HG02840 (cell line): ENCODE data around the gene PRKCE.

Experiments used
- ATAC-seq: cut with Tn5 transposase; IDR thresholded peaks from one replicate; pipeline ENCODE4 v1.9.1; 2021; ENCODE audit warnings: mild to moderate bottlenecking, moderate library complexity, moderate number of reproducible peaks; ENCODE audit not compliant: unreplicated experiment, low FRiP score

PRKCE gene

GRCh38 chr2:46001741-46002506 lies 350.4 kb downstream of the PRKCE start:
- no peak for ATAC-seq

DNA sequence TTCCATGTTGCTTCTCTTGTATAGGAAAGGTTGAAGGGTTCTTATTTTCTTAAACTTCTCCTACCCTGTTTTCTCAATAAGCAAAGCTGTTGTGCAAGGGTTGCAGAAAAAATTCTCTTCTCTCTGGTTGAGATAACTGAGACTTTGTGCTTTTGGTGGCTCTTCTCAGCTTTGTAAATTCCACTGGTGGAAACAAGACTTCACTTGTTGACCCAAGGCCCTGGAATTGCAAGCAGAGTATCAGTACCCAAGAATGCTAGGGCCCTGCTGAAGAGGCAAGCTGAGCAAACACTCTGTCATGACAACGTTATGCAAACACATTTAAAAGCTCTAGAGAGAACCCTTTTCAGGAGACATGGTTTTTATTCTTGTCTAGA lies 351.0 kb downstream of the PRKCE start:
- ATAC-seq = no peak

DNA sequence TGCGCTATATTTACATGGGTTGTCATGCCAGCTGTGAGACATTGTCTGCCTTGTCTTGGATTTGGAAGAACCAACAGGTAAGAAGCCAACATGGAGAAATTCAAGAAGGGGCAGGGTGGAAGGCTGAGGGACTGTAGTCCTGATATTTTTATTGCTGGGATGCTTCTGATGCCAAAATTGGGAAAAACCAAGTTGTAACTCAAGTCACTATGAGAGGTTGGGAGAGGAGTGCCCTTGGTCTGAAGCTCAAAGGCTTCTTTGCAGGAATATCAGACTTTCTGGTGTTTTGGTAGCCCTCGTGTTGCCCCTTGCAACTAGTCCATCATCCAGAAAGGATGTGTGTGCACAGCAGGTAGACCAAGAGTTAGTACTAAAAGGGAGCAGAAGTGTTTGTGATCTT lies 351.5 kb downstream of the PRKCE start:
- no peak for ATAC-seq

DNA sequence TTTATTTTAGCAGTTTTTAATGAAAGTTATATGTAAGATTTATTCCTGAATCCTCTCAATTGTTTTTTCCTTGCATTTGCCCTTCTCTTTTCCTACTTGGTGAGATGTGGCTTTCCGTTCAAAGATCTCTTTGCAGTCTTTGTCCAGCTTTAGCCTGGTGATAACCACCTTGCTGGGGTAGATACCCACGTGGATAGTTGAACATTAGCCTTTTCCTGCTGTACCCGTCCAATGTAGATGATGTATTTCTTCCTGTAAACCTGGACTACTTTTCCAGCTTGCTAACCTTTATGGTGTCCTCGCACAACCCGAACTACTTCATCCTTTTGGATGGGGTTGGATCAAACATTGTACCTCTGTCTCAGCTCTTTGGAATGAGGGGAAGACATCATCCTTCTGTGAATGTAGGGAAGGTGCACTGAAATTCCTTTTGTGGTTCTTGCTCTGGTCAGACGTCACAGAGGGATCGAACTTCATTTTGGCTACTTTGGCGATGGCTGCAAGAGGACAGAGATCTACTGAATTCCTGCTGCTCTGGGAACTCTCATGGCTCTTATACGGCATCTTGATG lies 352.5 kb downstream of the PRKCE start:
- ATAC-seq = no peak

DNA sequence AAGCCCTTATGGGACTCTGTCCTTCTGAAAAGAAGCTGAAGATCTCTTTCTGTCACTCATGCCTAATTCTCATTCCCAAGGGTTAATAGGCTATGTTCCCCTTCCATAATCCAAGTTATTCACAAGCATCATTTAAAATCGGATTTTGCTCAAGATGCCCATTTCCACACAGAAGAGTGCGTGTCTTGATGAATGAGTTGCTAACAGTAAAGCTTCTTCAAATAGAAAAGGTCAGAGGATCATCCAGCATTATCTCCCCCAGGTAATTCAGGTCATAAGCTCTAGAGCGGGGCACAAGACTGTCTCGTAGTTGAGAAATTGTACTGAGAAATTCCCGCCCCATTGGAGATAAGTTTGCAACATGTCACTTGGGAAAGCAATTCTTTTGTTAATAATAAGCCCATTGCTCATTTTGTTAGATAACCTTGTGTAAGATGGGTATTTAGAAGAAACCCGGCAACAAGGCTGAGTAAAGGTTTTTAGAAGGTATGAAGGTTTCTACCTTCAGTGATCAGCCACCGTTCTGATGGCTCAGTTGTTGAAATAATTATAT lies 355.1 kb downstream of the PRKCE start:
- ATAC-seq = no peak

GRCh38 chr2:46007412-46007811 lies 355.9 kb downstream of the PRKCE start:
- no peak for ATAC-seq

DNA sequence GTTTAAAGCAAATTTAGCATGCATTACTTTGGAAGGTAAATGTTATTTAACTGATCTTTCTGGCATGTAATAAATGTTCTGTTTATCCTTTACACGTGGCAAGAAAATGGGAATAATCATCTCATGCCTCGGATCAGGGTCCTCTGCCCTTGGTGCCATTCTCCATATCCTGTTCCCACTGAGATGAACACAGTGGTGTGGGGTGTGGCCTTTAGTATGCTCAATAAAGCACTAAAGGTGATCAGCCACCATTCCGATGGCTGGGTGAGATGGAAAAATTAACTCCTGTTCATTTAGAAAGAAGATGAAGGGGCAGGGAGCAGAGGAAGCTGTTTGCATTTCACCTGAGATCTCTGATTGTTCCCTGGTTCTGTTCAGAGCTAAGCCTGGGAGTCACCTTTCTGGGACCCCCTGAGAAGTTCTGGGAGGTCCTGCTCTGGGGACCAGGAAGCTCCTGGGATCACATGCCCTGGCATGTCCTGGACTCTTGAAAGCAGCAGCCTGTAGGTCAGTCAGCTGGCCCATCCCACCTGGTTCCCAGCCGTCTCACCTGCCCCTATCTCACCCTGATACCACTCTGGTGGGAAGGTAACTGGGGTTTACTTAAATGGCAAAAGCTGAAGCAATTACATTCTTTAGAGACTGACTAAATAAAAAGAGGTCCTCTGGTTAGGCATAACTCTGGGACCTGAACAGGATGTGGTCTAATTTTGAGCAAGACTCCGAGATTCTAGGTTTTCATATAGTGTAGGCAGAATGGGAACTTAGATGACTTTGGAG lies 356.8 kb downstream of the PRKCE start:
- ATAC-seq = no peak

- ATAC-seq = no peak
Observed at GRCh38 chr2:46009315-46009714, 357.8 kb downstream of the PRKCE start.

DNA sequence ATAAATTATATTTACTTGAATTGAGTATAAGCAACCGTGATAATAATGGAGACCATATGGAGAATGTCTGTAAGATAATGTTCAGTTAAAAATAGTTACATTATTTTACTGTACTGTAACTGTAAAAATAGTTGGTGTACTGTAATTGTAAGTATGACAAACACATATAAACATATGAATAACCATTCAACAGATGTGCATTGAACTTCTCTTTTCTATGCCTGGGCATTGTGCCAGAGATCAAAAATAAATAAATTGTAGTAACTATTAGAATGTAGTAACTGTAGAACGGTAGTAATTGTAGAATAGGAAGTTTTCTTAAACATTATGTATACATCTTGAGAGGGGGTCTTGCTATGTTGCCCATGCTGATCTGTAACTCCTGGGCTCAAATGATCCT lies 358.3 kb downstream of the PRKCE start:
- no peak for ATAC-seq

- no peak for ATAC-seq
Observed at GRCh38 chr2:46010223-46010924, 358.9 kb downstream of the PRKCE start.

DNA sequence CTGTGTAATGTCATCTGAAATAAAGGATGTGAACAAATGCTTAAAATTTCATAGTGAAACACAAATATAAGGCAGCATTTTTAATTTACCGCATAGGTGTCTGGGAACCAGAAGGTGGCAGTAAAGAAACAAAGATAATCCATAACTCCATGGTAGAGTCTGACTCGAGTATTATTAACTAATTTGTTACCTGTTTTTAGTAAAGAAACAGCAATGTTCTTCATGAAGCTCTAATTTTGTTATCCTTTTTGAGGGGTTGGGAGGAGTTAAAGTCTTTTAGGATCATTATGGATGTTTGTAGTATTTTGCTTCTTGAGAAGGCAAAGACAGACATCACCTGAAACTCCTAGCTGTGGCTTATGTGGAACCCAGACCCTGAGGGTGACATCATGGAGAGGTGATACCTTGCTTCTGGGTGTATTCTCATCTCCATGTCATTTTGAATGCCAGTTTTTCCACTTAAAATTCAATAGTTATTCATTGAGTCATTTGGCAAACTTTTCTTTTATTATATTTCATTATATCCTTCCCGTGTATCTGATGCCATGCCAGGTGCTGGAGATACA lies 359.5 kb downstream of the PRKCE start:
- no peak for ATAC-seq

- ATAC-seq = no peak
Observed at GRCh38 chr2:46012618-46013240, 361.3 kb downstream of the PRKCE start.

- no peak for ATAC-seq
Observed at GRCh38 chr2:46013726-46014125, 362.3 kb downstream of the PRKCE start.

- no peak for ATAC-seq
Observed at GRCh38 chr2:46014911-46015654, 363.6 kb downstream of the PRKCE start.

DNA sequence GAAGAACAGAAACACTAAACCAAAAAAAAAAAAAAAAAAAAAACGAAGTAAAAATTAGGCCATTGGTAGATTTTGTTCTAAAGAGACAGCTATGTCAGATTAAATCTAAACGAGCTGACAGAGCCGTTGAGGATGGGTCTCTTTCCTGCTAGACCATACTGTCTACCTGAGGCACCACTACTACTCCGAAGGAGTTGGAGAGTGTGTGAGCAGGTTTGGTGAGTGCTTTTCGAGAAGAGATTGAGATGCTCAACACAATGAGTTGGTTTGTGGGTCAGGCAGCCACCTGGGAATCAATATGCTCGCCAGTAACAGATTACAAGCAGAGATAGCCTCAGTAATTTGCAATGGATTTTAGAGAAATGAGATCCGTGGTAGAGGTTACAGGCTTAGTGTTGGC lies 364.2 kb downstream of the PRKCE start:
- ATAC-seq = no peak

- no peak for ATAC-seq
Observed at GRCh38 chr2:46016091-46016490, 364.6 kb downstream of the PRKCE start.

DNA sequence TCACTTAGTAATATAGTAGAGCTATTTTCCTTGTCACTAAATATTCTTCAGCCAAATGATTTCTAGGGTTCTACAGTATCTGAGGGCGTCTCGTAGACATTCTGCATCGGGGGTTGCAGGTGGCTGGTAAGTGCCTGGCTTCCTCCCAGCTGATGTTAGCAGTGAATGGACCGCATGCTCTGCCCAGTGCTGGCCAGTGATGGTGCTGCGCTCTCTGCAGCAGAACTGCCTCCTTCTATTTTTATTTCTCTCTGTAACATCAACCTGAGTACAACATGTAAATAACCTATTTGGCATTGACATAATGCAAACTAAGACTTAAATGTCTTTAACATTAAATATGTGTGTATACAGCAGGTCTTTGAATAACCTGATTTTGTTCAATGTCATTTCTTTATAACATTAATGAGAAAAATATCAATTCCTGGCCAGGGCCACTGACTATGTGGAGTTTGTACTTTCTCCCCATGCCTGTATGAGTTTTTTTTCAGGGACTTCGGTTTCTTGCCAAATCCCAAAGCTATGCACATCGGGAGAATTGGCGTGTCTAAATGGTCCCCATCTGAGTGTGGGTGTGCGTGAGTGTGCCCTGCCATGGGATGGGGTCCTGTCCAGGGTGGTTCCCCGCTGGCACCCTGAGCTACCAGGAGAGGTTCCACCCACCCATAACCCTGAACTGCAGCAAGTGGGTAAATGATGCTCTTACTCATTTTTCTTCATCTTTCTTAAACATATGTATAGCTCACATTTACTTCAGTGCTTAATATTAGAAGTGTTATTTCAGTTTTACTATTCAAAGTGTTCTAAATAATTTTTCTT lies 367.5 kb downstream of the PRKCE start:
- ATAC-seq = no peak

DNA sequence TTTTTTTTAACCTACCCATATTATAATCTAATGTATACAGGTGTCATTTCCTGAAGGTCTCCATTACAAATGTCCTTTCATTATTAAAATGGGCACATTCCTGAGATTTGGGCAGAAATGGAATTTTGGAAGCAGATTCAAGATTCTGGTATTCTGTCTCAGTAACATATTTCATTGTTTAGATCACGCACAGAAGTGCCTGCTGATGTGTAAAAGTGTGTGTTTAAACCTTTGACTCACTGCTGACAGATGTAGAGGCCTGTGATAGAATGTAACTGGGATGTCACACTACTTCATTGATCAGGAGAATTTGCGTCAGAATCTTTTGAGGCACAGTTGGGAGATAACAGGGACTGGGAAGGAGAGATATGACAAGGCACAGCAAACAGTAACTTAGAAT lies 368.9 kb downstream of the PRKCE start:
- ATAC-seq = no peak
